GM18499 (cell line): ENCODE measurements around the gene CLCF1.
"Not testable (repeated sequence)": the region's sequence is repeated elsewhere in the genome, so short reads cannot be mapped to it uniquely, and the experiment has no call there.

Source experiments
- ATAC-seq: cut with Tn5 transposase; IDR thresholded peaks from one replicate; pipeline ENCODE4 v1.9.1; 2021; ENCODE audit warnings: moderate number of reproducible peaks; ENCODE audit not compliant: insufficient read depth, unreplicated experiment

CLCF1 gene

DNA sequence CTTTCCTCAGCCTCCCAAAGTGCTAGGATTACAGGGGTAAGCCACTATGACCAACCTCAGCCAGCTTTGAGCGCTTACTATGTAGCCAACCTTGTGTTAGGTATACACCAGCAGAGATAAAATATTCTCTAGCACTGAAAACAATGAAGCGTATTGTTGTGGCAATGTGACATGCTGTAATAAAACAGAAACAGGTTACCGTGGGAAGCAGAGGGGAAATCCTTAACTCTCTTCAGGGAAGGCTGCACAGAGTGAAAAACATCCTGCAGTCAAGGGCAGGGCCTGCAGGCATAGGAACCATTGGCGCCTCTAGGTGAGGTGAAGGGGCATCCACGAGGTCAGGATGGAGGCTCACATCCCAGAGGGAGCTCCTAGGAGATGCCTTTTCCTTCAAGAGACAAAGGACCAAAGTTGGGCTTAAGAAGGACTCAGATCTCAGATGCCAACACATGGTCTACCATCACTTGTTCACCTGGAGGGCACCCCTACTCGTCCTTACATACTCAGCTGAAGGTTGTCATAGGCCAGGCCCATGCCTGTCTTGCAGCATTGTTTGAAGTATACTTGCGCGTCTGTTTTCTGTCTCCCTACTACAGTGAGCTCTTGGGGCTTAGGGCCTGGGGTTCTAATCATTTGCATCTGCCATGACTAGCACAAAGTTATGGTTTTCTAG, 28.0 kb downstream of the CLCF1 start:
- no peak for ATAC-seq

- no peak for ATAC-seq
Observed at GRCh38 chr11:67344264-67344663, 29.1 kb downstream of the CLCF1 start.

- ATAC-seq, result no peak
Observed at GRCh38 chr11:67337257-67337656, 36.1 kb downstream of the CLCF1 start.

DNA sequence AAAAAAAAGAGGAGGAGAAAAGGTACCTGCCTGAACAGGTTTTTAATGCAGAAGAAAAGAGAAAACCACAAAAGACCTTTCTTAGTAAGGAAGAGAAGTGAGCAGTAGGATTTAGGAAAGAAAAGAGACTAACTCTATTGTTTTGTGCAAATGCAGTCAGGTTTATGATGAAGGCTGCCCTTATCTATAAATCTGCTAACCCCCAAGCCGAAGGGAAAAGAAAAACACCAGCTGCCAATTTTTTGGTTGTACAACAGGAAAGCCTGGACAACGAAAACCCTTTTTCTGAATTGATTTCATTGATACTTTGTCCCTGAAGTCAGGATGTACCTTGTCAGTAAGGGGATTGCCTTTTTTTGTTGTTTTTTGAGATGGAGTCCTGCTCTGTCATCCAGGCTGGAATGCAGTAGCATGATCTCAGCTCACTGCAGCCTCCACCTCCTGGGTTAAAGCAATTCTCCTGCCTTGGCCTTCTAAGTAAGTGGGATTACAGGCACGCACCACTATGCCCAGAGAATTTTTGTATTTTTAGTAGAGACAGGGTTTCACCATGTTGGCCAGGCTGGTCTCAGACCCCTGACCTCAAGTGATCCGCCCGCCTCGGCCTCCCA, 41.2 kb downstream of the CLCF1 start:
- ATAC-seq, result no peak

GRCh38 chr11:67323526-67323925, 49.9 kb downstream of the CLCF1 start:
- no peak for ATAC-seq

DNA sequence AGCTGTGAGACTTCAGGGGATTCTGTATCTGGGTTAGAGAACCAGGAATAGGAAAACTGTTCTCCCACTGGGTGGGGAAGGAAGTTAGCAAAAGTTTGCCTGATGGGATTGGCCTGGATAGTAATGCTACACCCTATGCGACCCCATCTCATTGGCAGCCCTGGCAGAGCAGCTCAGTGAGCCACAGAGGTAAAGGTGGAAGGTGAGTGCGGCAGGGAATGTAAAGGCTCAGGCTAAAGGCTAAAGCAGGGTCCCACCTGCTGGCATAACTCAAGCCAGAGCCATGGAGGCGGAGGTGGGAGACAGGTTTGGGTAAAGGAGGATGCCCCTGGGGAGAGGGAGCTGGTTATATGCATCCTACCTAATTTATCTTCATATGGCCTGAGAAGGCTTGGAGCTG, 51.3 kb downstream of the CLCF1 start:
- no peak for ATAC-seq

- no peak for ATAC-seq
Observed at GRCh38 chr11:67321313-67321871, 52.0 kb downstream of the CLCF1 start.

GRCh38 chr11:67320691-67321090, 52.7 kb downstream of the CLCF1 start:
- no peak for ATAC-seq

DNA sequence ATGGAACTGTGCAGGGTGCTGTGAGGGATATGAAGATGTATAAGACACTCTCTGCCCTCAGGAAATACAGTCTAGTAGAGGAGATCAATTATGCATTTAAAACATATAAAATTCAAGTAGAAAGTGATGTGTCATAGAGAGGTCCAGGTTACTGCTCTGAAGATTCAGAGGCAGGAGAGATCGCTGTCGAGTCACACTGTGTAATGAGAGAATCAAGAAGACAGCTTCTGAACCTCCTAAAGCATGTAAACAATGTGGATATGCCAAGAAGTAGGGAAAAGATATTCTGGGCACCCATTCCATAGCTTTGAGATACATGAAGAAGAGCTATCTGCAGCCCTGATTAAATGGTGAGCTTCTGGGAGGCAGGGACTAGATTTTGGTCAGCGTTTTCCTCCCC, 53.4 kb downstream of the CLCF1 start:
- ATAC-seq, result no peak

GRCh38 chr11:67318876-67319275, 54.5 kb downstream of the CLCF1 start:
- not testable (repeated sequence) for ATAC-seq

GRCh38 chr11:67317888-67318555, 55.4 kb downstream of the CLCF1 start:
- no peak for ATAC-seq

DNA sequence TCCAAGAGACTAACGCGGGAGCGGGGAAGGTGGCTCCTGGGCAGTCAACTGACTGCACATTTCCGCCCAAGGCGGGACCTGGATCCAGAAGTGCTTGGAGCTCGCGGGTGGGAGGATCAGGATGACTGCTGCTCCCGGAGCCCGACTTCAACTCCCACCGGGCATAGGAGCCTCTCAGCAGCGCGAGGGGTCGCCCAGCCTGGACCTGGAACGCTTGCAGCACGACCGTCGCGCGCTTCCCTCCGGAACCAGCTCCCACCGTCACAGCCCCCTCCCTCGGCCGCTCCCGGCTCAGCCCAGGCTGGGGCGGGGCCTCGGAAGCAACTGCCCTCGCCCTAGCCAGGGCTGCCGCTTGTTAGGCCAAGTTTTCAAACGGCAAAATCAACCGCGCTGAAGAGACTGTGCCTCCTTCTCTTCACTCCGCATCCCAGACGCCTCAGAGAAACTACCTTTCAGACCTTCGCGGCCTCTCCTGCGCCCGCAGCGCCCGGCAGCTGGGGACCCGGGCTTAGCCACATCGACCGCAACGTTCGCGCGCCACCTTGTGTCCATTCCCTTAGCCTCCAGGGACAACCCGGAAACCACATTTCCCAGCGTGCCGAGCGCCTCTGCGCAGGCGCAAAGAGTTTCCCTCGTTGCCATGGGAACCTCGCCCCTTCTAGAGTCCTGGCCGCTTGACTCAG, 56.1 kb downstream of the CLCF1 start:
- ATAC-seq, result peak; percentile 60

GRCh38 chr11:67316882-67317204, 56.6 kb downstream of the CLCF1 start:
- ATAC-seq, result no peak

- ATAC-seq, result no peak
Observed at GRCh38 chr11:67315325-67315909, 58.0 kb downstream of the CLCF1 start.

DNA sequence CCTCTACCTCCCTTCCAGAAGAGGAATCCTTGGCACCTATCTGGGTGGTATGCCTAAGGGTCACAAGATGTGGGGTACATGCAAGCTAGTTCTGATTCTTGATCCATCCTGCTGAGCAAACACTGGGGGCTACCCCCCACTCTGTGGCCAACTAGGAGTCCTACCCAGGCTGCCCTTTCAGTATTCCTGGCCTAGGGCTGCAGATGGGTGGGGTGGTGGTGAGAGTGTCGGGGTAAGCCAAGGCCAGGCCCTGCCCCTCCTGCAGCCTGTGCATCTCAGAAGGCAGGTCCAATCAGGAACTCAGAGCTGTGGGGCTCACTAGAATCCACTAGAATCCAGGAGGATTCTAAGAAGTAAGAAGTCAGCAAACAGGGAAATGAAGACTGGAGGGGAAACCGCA, 59.2 kb downstream of the CLCF1 start:
- ATAC-seq, result no peak
